Choroid plexus epithelial cell (primary cell): ENCODE measurements around the gene EDC4.

Source experiments
- DNase-seq: peaks from one replicate; pipeline ENCODE4 v3.0.0-alpha.2; 2010; ENCODE audit warnings: low read depth
- H3K4me3 ChIP-seq: 2 replicates; pipeline ENCODE4 v1.5.1; 2011; ENCODE audit warnings: low read depth, mild to moderate bottlenecking, control low read depth, low read length, moderate library complexity
- TF ChIP-seq, protein P1 (sequence below): conservative IDR thresholded peaks from 2 replicates; pipeline ENCODE4 v1.5.1; 2011; ENCODE audit warnings: low read depth, mild to moderate bottlenecking, control low read depth, inconsistent platforms, low read length, moderate library complexity

The EDC4 gene

DNA sequence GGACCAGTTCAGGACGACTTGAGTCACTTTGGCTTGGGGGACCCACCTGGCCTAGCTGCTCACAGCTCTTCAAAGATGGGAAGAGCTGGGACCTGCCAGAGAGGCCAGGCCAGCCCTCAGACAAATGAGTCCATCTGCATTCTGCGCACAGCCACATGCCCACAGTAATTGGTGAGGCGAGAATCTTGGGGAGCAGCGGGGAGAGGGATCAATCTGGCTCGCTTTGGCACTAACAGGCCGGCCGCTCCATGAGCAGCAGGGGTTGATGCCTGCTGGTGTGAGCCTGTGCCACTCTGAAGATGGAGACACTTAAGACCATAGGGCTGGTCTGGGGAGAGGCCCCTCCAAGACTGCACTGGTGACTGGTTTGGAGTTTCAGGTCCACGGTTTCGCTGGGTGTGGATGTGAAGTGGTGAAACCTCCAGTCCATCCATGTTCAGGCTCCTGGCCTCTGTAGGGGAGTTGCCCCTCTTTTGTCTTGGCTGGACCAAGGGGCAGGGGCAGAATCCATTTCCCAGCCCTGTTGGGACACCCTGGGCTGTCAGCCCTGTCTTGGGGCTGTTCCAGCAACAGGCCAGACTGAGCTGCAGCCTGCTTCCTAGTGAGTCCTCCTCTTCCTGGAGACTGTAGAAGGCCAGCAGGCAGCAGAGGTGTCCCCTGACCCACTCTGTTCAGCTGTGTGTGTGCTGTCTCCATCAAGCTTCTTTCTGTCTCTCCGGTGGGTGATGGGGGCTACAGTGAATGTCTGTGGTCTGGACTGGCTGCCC is 51.5 kb downstream of the EDC4 start:
- no peak overlapping the region for H3K4me3 ChIP-seq
- no peak for DNase-seq
- TF ChIP-seq, protein P1, sequence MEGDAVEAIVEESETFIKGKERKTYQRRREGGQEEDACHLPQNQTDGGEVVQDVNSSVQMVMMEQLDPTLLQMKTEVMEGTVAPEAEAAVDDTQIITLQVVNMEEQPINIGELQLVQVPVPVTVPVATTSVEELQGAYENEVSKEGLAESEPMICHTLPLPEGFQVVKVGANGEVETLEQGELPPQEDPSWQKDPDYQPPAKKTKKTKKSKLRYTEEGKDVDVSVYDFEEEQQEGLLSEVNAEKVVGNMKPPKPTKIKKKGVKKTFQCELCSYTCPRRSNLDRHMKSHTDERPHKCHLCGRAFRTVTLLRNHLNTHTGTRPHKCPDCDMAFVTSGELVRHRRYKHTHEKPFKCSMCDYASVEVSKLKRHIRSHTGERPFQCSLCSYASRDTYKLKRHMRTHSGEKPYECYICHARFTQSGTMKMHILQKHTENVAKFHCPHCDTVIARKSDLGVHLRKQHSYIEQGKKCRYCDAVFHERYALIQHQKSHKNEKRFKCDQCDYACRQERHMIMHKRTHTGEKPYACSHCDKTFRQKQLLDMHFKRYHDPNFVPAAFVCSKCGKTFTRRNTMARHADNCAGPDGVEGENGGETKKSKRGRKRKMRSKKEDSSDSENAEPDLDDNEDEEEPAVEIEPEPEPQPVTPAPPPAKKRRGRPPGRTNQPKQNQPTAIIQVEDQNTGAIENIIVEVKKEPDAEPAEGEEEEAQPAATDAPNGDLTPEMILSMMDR: no peak

DNA sequence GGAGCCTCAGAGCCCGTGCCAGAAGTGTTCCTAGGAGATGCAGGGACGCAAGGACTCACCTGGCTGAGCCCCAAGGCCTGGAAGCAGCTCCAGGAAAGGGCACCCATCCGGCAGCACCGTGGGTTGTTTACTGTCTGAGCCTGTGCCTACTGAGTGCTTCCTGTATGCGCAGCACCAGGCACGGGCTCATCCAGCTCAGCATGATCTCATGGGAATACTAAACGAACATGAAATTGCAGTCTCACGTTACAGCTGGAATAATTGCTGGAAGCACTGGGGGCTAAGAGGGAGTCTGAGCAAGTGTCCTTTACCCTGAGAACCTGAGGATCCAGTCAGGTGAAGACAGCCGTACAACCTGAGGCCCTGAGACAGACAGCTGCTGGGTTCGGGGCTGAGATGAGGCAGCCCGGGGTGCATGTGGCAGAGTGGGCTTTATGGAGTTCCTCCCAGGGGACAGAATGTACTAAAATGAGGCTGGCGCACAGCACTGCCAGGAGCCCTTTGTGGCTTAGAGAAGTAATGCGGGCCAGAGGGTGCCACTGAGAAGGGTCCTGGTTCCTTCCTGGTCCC is 53.4 kb downstream of the EDC4 start:
- peak; percentile 65 for DNase-seq
- H3K4me3 ChIP-seq: no peak overlapping the region
- TF ChIP-seq, protein P1: peak; percentile 24

DNA sequence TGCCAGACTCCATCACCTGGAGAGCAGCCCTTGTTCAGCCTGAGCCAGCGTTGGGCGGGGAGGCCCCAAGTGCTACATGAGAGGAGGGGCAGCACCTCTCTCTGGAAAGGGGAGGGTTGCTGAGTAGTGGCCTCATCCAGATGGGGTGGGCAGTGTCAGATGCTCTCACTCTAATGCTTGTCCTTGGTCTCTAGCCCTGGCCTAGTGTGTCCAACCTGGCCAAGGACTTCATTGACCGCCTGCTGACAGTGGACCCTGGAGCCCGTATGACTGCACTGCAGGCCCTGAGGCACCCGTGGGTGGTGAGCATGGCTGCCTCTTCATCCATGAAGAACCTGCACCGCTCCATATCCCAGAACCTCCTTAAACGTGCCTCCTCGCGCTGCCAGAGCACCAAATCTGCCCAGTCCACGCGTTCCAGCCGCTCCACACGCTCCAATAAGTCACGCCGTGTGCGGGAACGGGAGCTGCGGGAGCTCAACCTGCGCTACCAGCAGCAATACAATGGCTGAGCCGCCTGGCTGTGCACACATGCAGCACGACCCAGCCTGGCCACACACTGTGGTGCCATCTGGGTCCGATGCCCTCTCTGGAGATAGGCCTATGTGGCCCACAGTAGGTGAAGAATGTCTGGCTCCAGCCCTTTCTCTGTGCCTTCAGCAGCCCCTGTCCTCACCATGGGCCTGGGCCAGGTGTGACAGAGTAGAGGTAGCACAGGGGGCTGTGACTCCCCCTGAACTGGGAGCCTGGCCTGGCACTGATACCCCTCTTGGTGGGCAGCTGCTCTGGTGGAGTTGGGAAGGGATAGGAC is 54.5 kb downstream of the EDC4 start:
- TF ChIP-seq, protein P1: no peak
- no peak overlapping the region for H3K4me3 ChIP-seq

GRCh38 chr16:67928147-67928546 is 55.3 kb downstream of the EDC4 start:
- H3K4me3 ChIP-seq: no peak overlapping the region
- TF ChIP-seq, protein P1: no peak
- DNase-seq: no peak

More for the DNA sequence above, 54.5 kb downstream of the EDC4 start:
- no peak for DNase-seq

DNA sequence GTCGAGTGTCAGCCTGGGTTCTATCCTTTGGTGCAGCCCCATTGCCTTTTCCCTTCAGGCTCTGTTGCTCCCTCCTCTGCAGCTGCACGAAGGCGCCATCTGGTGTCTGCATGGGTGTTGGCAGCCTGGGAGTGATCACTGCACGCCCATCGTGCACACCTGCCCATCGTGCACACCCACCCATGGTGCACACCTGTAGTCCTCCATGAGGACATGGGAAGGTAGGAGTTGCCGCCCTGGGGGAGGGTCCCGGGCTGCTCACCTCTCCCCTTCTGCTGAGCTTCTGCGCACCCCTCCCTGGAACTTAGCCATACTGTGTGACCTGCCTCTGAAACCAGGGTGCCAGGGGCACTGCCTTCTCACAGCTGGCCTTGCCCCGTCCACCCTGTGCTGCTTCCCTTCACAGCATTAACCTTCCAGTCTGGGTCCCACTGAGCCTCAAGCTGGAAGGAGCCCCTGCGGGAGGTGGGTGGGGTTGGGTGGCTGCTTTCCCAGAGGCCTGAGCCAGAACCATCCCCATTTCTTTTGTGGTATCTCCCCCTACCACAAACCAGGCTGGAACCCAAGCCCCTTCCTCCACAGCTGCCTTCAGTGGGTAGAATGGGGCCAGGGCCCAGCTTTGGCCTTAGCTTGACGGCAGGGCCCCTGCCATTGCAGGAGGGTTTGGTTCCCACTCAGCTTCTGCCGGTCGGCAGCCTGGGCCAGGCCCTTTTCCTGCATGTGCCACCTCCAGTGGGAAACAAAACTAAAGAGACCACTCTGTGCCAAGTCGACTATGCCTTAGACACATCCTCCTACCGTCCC is 55.9 kb downstream of the EDC4 start:
- peak; percentile 74 for DNase-seq
- TF ChIP-seq, protein P1: peak; percentile 92
- no peak overlapping the region for H3K4me3 ChIP-seq

DNA sequence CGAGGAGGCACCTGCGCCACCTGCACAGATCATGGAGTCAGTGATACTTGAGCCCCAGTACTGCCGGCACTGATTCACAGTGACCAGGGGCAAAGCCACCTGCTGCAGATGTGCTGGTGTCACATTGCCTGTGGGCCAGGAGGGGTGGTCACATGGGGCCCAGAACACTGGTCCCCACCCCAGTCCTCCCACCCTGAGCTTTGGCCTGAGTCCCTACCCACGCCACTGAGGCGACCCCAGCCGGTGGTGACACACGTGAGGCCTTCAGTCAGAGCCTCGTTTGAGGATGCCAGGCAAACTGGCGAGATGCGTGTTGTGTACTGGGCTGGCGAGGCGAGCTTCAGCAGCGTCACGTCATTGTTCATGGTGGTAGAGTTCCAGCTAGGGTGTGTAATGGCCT is 57.3 kb downstream of the EDC4 start:
- no peak for DNase-seq
- TF ChIP-seq, protein P1: no peak
- no peak overlapping the region for H3K4me3 ChIP-seq
